ENCODE measurements around the gene SH3GL3. TPM values are rescaled to one million over a fixed set of nuclear protein-coding genes. Genes with fewer than 3 reads are reported as not detected.

Gene SH3GL3
- polyA plus RNA-seq, 1 of the 3 experiments (the other 2 are of a cell fraction) = not detected

DNA sequence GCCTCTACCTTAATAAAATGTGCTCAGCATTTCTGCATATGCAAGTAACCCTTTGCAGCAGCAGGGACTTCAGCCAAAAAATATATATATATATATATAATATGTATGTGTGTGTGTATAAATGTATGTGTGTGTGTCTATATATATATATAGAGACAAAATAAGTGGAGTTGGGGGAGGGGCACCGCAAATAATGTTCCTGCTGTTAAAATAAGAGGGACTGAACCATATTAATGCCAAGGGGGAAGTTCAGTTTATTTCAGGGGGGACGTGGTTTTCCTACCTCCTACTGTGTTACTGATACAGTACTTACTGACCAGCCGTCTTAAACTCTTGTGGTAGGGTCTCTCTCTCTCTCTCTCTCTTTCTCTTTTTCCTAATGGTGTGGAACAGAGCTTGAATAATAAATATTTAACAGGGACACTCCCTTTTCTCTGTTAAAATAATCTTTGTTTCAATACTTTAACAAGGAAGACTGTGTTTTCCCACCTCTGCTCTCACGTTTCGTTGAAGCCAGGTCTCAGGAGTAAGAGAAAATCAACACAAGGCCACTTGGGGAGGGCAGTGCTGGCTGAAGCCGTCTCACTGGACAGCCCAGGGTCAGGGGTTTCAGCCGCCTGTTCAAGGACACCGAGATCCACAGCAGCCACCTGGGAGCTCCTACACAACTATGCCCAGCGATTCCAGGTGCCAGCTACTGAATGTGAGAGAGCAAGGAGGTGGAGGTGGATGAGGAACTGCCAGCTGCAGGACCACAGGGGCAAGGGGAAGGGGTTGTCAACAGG, 164.0 kb downstream of the SH3GL3 start:
- H3K79me2 ChIP-seq (ENCODE audit: insufficient read depth) = no peaks in the 10 kb centered on the region
- no peak overlapping the region for H3K27ac ChIP-seq (ENCODE audit: low read depth in 2 of 2, low read length in 1 of 2)
- no peaks in the 10 kb centered on the region for H3K4me1 ChIP-seq (ENCODE audit: control insufficient read depth in 1 of 2, insufficient read depth in 2 of 2, low read depth in 1 of 2, low read length in 1 of 2)
- TF ChIP-seq CHD2 (IDR thresholded peaks at IDR 0.05; ENCODE audit: low read length, partially characterized antibody) = no peak
- TF ChIP-seq YY1 (IDR thresholded peaks at IDR 0.05; ENCODE audit: low read depth) = no peak
- no peaks in the 10 kb centered on the region for H3K36me3 ChIP-seq (replicated peaks in 1 of 2; ENCODE audit: control insufficient read depth in 1 of 2, insufficient read depth in 2 of 2, low read length in 1 of 2)
- H3F3A ChIP-seq (replicated peaks; ENCODE audit: insufficient read depth) = no peaks in the 10 kb centered on the region
- no peaks in the 10 kb centered on the region for H3K9me2 ChIP-seq
- ChIA-PET CTCF (no interaction called here), POLR2A (no interaction called here)
- DNase-seq = no peak
- no peaks in the 10 kb centered on the region for H4K20me1 ChIP-seq (ENCODE audit: insufficient read depth)
- no peak overlapping the region for H3K4me3 ChIP-seq (ENCODE audit: low read depth in 2 of 2, low read length in 1 of 2)
- no peak overlapping the region for H3K9ac ChIP-seq
- no peak overlapping the region for H2AFZ ChIP-seq (ENCODE audit: low read depth)
- no peaks in the 10 kb centered on the region for H3K9me3 ChIP-seq
- no peaks in the 10 kb centered on the region; the same call in 1 of the 2 replicates for H3K27me3 ChIP-seq (ENCODE audit: insufficient read depth)
- 6% methylated on average over 6 of the region's 9 CpGs for WGBS (ENCODE audit: low lambda C conversion rate)
- H3K4me2 ChIP-seq = no peak overlapping the region

- no peak overlapping the region for H3K9ac ChIP-seq
- POLR2A ChIA-PET = no interaction called here
- DNase-seq = no peak
- TF ChIP-seq TCF12 (IDR thresholded peaks at IDR 0.05) (no peak), POLR2AphosphoS5 (IDR thresholded peaks at IDR 0.05; ENCODE audit: low read depth, low read length) (no peak), MAX (IDR thresholded peaks at IDR 0.05; ENCODE audit: low read depth) (no peak), RAD21 (IDR thresholded peaks at IDR 0.05; ENCODE audit: low read length) (no peak), FOXM1 (IDR thresholded peaks at IDR 0.05; ENCODE audit: low read depth) (no peak), EZH2phosphoT487 (IDR thresholded peaks at IDR 0.05; ENCODE audit: borderline replicate concordance, low read depth) (no peak), RXRA (IDR thresholded peaks at IDR 0.05; ENCODE audit: borderline replicate concordance, low read depth) (no peak), SMC3 (IDR thresholded peaks at IDR 0.05; ENCODE audit: low read depth, low read length) (no peak), FOSL2 (IDR thresholded peaks at IDR 0.05; ENCODE audit: borderline replicate concordance, low read depth) (no peak), FOXJ3 (CRISPR knock-in tag; IDR thresholded peaks at IDR 0.05) (no peak), PBX3 (IDR thresholded peaks at IDR 0.05) (no peak)
- TF ChIP-seq, protein P1, sequence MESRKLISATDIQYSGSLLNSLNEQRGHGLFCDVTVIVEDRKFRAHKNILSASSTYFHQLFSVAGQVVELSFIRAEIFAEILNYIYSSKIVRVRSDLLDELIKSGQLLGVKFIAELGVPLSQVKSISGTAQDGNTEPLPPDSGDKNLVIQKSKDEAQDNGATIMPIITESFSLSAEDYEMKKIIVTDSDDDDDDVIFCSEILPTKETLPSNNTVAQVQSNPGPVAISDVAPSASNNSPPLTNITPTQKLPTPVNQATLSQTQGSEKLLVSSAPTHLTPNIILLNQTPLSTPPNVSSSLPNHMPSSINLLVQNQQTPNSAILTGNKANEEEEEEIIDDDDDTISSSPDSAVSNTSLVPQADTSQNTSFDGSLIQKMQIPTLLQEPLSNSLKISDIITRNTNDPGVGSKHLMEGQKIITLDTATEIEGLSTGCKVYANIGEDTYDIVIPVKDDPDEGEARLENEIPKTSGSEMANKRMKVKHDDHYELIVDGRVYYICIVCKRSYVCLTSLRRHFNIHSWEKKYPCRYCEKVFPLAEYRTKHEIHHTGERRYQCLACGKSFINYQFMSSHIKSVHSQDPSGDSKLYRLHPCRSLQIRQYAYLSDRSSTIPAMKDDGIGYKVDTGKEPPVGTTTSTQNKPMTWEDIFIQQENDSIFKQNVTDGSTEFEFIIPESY (IDR thresholded peaks at IDR 0.05; ENCODE audit: borderline replicate concordance, low read depth) = no peak
- TF ChIP-seq, protein P2, sequence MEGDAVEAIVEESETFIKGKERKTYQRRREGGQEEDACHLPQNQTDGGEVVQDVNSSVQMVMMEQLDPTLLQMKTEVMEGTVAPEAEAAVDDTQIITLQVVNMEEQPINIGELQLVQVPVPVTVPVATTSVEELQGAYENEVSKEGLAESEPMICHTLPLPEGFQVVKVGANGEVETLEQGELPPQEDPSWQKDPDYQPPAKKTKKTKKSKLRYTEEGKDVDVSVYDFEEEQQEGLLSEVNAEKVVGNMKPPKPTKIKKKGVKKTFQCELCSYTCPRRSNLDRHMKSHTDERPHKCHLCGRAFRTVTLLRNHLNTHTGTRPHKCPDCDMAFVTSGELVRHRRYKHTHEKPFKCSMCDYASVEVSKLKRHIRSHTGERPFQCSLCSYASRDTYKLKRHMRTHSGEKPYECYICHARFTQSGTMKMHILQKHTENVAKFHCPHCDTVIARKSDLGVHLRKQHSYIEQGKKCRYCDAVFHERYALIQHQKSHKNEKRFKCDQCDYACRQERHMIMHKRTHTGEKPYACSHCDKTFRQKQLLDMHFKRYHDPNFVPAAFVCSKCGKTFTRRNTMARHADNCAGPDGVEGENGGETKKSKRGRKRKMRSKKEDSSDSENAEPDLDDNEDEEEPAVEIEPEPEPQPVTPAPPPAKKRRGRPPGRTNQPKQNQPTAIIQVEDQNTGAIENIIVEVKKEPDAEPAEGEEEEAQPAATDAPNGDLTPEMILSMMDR (IDR thresholded peaks at IDR 0.05) = no peak
- TF ChIP-seq, protein P3, sequence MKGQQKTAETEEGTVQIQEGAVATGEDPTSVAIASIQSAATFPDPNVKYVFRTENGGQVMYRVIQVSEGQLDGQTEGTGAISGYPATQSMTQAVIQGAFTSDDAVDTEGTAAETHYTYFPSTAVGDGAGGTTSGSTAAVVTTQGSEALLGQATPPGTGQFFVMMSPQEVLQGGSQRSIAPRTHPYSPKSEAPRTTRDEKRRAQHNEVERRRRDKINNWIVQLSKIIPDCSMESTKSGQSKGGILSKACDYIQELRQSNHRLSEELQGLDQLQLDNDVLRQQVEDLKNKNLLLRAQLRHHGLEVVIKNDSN (IDR thresholded peaks at IDR 0.05; ENCODE audit: borderline replicate concordance, low read depth) = no peak
- H3K4me1 ChIP-seq (ENCODE audit: control insufficient read depth in 1 of 2, insufficient read depth in 2 of 2, low read depth in 1 of 2, low read length in 1 of 2) = no peaks in the 10 kb centered on the region
- no peaks in the 10 kb centered on the region for H4K20me1 ChIP-seq (ENCODE audit: insufficient read depth)
- H2AFZ ChIP-seq (ENCODE audit: low read depth) = no peak overlapping the region
- CTCF ChIA-PET = interaction anchor here (1.1 kb wide), 1 partner anchor 52 kb away, joined by 3 read pairs; no protein-coding TSS in a partner anchor
- no peaks in the 10 kb centered on the region for H3K9me2 ChIP-seq
- H3F3A ChIP-seq (replicated peaks; ENCODE audit: insufficient read depth) = no peaks in the 10 kb centered on the region
- no peaks in the 10 kb centered on the region; the same call in 1 of the 2 replicates for H3K27me3 ChIP-seq (ENCODE audit: insufficient read depth)
- no peak overlapping the region for H3K27ac ChIP-seq (ENCODE audit: low read depth in 2 of 2, low read length in 1 of 2)
- H3K36me3 ChIP-seq (replicated peaks in 1 of 2; ENCODE audit: control insufficient read depth in 1 of 2, insufficient read depth in 2 of 2, low read length in 1 of 2) = no peaks in the 10 kb centered on the region
- no peaks in the 10 kb centered on the region for H3K9me3 ChIP-seq
- H3K4me2 ChIP-seq = no peak overlapping the region
- no peak overlapping the region for H3K4me3 ChIP-seq (ENCODE audit: low read depth in 2 of 2, low read length in 1 of 2)
- 24% methylated on average over 5 of the region's 5 CpGs for WGBS (ENCODE audit: low lambda C conversion rate)
- no peaks in the 10 kb centered on the region for H3K79me2 ChIP-seq (ENCODE audit: insufficient read depth)
Measured at GRCh38 chr15:83612226-83612625, 165.1 kb downstream of the SH3GL3 start.

All from SK-N-SH (cell line).